ENCODE data around the gene SPACA6. TPM values are rescaled to one million over a fixed set of nuclear protein-coding genes. Genes with fewer than 3 reads are reported as not detected.
A peak's percentile ranks its signal among the peaks of the same experiment; 100 is the strongest.

SPACA6 gene
- total and polyA plus RNA-seq, 9 of the 15 experiments (the other 6 are each of a cell fraction or from before 2014, with no cell fraction given), result 1.3 to 17.3 (median 6.2) TPM

- TF ChIP-seq TAF15 (IDR thresholded peaks at IDR 0.05; ENCODE audit: low read depth, low read length) (no peak), SREBF1 (IDR thresholded peaks at IDR 0.05; ENCODE audit: borderline replicate concordance, low read depth, low read length) (no peak), NRF1 (conservative IDR thresholded peaks at IDR 0.05 in 1 of 2, IDR thresholded peaks at IDR 0.05 in 1 of 2) (0 out of 4 replicates have a peak, but pooled peaks of 1 of the 2 experiments have one; percentile 19), NELFE (IDR thresholded peaks at IDR 0.05; ENCODE audit: insufficient read depth, insufficient read length) (no peak), PTRF (tag; IDR thresholded peaks at IDR 0.05) (no peak), ZSCAN29 (IDR thresholded peaks at IDR 0.05) (no peak), CHD1 (IDR thresholded peaks at IDR 0.05; ENCODE audit: low read length) (no peak), ZNF318 (IDR thresholded peaks at IDR 0.05; ENCODE audit: borderline replicate concordance in 1 of 2, low read depth in 1 of 2) (no peak), E2F8 (IDR thresholded peaks at IDR 0.05; ENCODE audit: low read depth, partially characterized antibody) (no peak), ZNF12 (CRISPR knock-in tag; IDR thresholded peaks at IDR 0.05) (no peak), FOXO4 (CRISPR knock-in tag; IDR thresholded peaks at IDR 0.05) (no peak), NFATC3 (IDR thresholded peaks at IDR 0.05) (no peak), SMAD1 (IDR thresholded peaks at IDR 0.05; ENCODE audit: low read depth, low read length, partially characterized antibody) (no peak)
Measured at GRCh38 chr19:51702103-51702824, 9.1 kb downstream of the SPACA6 start (continued).
